Erythroblast (primary cell): Measurements from ENCODE around the gene PMM1.

Experiments used
- GATA1 ChIP-seq: IDR thresholded peaks from 2 replicates; pipeline ENCODE4 v1.6.1; 2011; ENCODE audit warnings: low read depth, mild to moderate bottlenecking, control low read depth, low read length, moderate library complexity
- POLR2A ChIP-seq: IDR thresholded peaks from 2 replicates; pipeline ENCODE4 v1.6.1; 2011; ENCODE audit warnings: mild to moderate bottlenecking, low read length

DNA sequence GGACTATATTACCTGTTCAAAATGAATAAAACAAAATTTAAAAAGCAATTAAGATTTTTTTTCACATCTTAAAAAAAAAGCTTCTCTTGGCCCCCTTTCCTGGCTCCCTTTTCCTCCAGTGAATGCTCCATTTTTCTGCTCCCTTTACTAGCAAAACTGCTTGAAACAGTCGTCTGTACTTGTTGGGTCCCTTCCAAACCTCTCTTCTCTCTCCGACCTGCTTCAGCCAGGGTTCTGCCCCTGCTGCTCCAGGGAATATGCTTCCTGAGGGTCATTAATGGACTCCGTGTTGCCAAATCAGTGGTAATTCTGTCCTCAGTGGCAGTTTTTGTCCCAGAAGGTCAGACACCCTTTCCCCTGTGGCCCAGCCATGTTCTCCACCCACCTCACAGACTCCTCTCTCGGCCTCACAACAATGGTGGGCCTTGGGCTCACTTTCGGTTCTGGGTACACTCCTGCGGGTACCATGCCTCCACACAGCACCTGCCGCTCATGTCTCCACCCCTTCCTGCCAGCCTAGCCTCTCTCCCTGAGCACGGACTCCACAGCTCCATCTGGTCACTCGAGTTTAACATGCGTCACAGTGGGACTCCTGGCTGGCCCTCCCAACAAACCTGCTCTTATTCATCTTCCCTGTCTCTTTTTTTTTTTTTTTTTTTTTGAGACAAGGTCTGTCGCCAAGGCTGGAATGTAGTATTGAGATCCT is 37.6 kb downstream of the PMM1 start:
- TF ChIP-seq POLR2A (no peak), GATA1 (no peak)
